ENCODE results near the gene APPL1.

APPL1 gene, protein sequence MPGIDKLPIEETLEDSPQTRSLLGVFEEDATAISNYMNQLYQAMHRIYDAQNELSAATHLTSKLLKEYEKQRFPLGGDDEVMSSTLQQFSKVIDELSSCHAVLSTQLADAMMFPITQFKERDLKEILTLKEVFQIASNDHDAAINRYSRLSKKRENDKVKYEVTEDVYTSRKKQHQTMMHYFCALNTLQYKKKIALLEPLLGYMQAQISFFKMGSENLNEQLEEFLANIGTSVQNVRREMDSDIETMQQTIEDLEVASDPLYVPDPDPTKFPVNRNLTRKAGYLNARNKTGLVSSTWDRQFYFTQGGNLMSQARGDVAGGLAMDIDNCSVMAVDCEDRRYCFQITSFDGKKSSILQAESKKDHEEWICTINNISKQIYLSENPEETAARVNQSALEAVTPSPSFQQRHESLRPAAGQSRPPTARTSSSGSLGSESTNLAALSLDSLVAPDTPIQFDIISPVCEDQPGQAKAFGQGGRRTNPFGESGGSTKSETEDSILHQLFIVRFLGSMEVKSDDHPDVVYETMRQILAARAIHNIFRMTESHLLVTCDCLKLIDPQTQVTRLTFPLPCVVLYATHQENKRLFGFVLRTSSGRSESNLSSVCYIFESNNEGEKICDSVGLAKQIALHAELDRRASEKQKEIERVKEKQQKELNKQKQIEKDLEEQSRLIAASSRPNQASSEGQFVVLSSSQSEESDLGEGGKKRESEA

DNA sequence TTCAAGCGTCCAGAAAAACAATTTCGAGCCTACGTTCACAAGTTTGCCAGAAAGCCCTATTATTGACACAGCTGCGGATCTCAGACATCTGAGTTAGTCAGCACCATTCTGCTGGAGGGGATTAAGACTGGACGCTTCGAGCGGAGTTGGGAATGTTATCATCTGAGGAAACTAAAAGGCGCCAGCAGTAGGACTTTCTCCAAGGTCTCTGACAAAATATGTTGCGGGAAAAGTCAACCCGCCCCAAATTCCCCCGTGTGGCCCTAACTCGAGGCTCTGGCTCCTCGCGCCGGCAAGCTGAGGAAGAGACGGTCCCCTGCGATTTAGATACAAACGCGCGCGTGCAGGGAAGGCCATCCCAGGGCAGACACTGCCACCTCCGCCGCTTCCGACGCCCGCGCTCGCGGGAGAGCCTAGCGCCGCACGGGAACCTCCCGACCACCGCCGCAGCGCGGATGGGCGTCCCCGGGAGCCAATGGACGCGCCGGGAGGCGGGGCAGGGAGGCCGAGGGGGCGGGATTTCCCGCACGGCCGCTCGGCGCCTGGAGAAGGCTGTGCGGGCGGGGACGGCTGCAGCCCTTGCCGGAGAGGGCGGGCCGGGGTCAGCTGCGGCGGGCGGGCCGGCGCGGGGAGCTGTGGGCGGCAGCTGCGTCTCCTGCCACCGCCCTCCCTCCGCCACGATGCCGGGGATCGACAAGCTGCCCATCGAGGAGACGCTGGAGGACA is at the start of gene APPL1:
Gene APPL1 (plus strand): TSS at position 526 of the 726 bp plus-strand sequence. CDS start 155 bp downstream, at position 681.
- in situ Hi-C loops (cut with HindIII; ENCODE audit: low sequenced_read_pairs) = no loop called here
- H3K4me3 ChIP-seq (ENCODE audit: low read depth, low read length) = peak within 1 kb of the TSS; percentile 57
- peak; percentile 70 for DNase-seq (ENCODE audit: low read depth)
- TF ChIP-seq CTCF (IDR thresholded peaks at IDR 0.05; ENCODE audit: low read depth, low read length, missing control alignments) = no peak

GRCh38 chr3:57179580-57180410 is 47.7 kb upstream of the APPL1 start:
- no peak overlapping the region for H3K4me3 ChIP-seq (ENCODE audit: low read depth, low read length)
- in situ Hi-C loops (cut with HindIII; ENCODE audit: low sequenced_read_pairs) = no loop called here
- DNase-seq (ENCODE audit: low read depth) = no peak
- TF ChIP-seq CTCF (IDR thresholded peaks at IDR 0.05; ENCODE audit: low read depth, low read length, missing control alignments) = peak; percentile 54

GRCh38 chr3:57184526-57184925 is 43.0 kb upstream of the APPL1 start:
- no peak overlapping the region for H3K4me3 ChIP-seq (ENCODE audit: low read depth, low read length)
- no peak for TF ChIP-seq CTCF (IDR thresholded peaks at IDR 0.05; ENCODE audit: low read depth, low read length, missing control alignments)
- in situ Hi-C loops (cut with HindIII; ENCODE audit: low sequenced_read_pairs) = no loop called here
- no peak for DNase-seq (ENCODE audit: low read depth)

GRCh38 chr3:57192028-57192427 is 35.5 kb upstream of the APPL1 start:
- DNase-seq (ENCODE audit: low read depth) = no peak
- in situ Hi-C loops (cut with HindIII; ENCODE audit: low sequenced_read_pairs) = no loop called here
- no peak for TF ChIP-seq CTCF (IDR thresholded peaks at IDR 0.05; ENCODE audit: low read depth, low read length, missing control alignments)

GRCh38 chr3:57194641-57195040 is 32.9 kb upstream of the APPL1 start:
- TF ChIP-seq CTCF (IDR thresholded peaks at IDR 0.05; ENCODE audit: low read depth, low read length, missing control alignments) = no peak

More at GRCh38 chr3:57192028-57192427, 35.5 kb upstream of the APPL1 start:
- H3K4me3 ChIP-seq (ENCODE audit: low read depth, low read length) = no peak overlapping the region

More at GRCh38 chr3:57194641-57195040, 32.9 kb upstream of the APPL1 start:
- in situ Hi-C loops (cut with HindIII; ENCODE audit: low sequenced_read_pairs) = no loop called here
- no peak for DNase-seq (ENCODE audit: low read depth)
- no peak overlapping the region for H3K4me3 ChIP-seq (ENCODE audit: low read depth, low read length)

Measured in astrocyte of the cerebellum (primary cell).